Left ventricle myocardium inferior (tissue), 1 donor: ENCODE measurements around the gene RAD50. TPM values are rescaled to one million over a fixed set of nuclear protein-coding genes. Genes with fewer than 3 reads are reported as not detected.

Source experiments
- DNase-seq: peaks from one replicate; pipeline ENCODE4 v3.0.0-alpha.2; 2020
- H3K27ac ChIP-seq: fragments of 200-600 bp; replicated peaks from 2 replicates; pipeline ENCODE4 v1.8.0; 2021
- H3K27me3 ChIP-seq: fragments of 200-600 bp; 2 replicates; pipeline ENCODE4 v1.8.0; 2021; ENCODE audit warnings: low read depth
- H3K36me3 ChIP-seq: fragments of 200-600 bp; 2 replicates; pipeline ENCODE4 v1.8.0; 2021
- H3K4me1 ChIP-seq: fragments of 200-600 bp; 2 replicates; pipeline ENCODE4 v1.8.0; 2021
- H3K4me3 ChIP-seq: fragments of 200-600 bp; 2 replicates; pipeline ENCODE4 v1.8.0; 2021; ENCODE audit warnings: mild to moderate bottlenecking, moderate library complexity
- H3K9me3 ChIP-seq: fragments of 200-600 bp; replicated peaks from 2 replicates; pipeline ENCODE4 v1.8.0; 2021
- CTCF ChIP-seq: fragments of 200-600 bp; IDR thresholded peaks from 2 replicates; pipeline ENCODE4 v1.8.0; 2021; ENCODE audit warnings: antibody characterized with exemption, mild to moderate bottlenecking, borderline replicate concordance
- intact Hi-C: fragments of 100-400 bp; cut with micrococcal nuclease; formaldehyde crosslinking; loops from one replicate; pipeline ENCODE4 v1.11.0; 2022
- total RNA-seq: library from RNA; stranded (reverse); fragmentation: NEBNext Ultra II Directional; extraction: Animal tissue kit (Norgen Biotek cat#: 25700); gene quantifications from one replicate; pipeline ENCODE4 v1.2.1, GENCODE V29; 2021
- donor health status: DM: no; HTN: yes; CAD: no; lungs with severe emphysema.

The RAD50 gene
- total RNA-seq, 1 donor from 2014 or later = 33.4 TPM

GRCh38 chr5:132663771-132664695 lies 107.3 kb downstream of the RAD50 start:
- DNase-seq = no peak
- H3K4me1 ChIP-seq = no peaks in the 10 kb centered on the region
- no peak overlapping the region for H3K4me3 ChIP-seq
- TF ChIP-seq CTCF = no peak
- peaks cover 29% of the 10 kb centered on the region for H3K27me3 ChIP-seq
- H3K9me3 ChIP-seq = no peaks in the 10 kb centered on the region
- intact Hi-C loops = no loop called here
- H3K27ac ChIP-seq = no peak overlapping the region
- no peaks in the 10 kb centered on the region for H3K36me3 ChIP-seq

- no peak overlapping the region for H3K27ac ChIP-seq
- TF ChIP-seq CTCF = no peak
- H3K27me3 ChIP-seq = peaks cover 29% of the 10 kb centered on the region
- intact Hi-C loops = no loop called here
- no peaks in the 10 kb centered on the region for H3K36me3 ChIP-seq
- H3K4me3 ChIP-seq = no peak overlapping the region
- no peaks in the 10 kb centered on the region for H3K9me3 ChIP-seq
- H3K4me1 ChIP-seq = no peaks in the 10 kb centered on the region
- no peak for DNase-seq
These were observed 108.0 kb downstream of the RAD50 start for GRCh38 chr5:132664696-132665209.

GRCh38 chr5:132665574-132666080 lies 108.8 kb downstream of the RAD50 start:
- no peak overlapping the region for H3K4me3 ChIP-seq
- peaks cover 29% of the 10 kb centered on the region for H3K27me3 ChIP-seq
- no peak for DNase-seq
- H3K27ac ChIP-seq = no peak overlapping the region
- intact Hi-C loops = no loop called here
- TF ChIP-seq CTCF = no peak
- H3K4me1 ChIP-seq = no peaks in the 10 kb centered on the region
- no peaks in the 10 kb centered on the region for H3K36me3 ChIP-seq
- H3K9me3 ChIP-seq = no peaks in the 10 kb centered on the region

- no peak for TF ChIP-seq CTCF
- no peak for DNase-seq
- peaks cover 34% of the 10 kb centered on the region for H3K27me3 ChIP-seq
- no peaks in the 10 kb centered on the region for H3K36me3 ChIP-seq
- intact Hi-C loops = no loop called here
- H3K27ac ChIP-seq = no peak overlapping the region
- no peaks in the 10 kb centered on the region for H3K4me1 ChIP-seq
- no peak overlapping the region for H3K4me3 ChIP-seq
- no peaks in the 10 kb centered on the region for H3K9me3 ChIP-seq
These were observed 109.7 kb downstream of the RAD50 start for GRCh38 chr5:132666310-132667123.

GRCh38 chr5:132667309-132667708 lies 110.5 kb downstream of the RAD50 start:
- H3K36me3 ChIP-seq = no peaks in the 10 kb centered on the region
- H3K4me3 ChIP-seq = no peak overlapping the region
- H3K27me3 ChIP-seq = peaks cover 34% of the 10 kb centered on the region
- no peaks in the 10 kb centered on the region for H3K9me3 ChIP-seq
- intact Hi-C loops = no loop called here
- no peaks in the 10 kb centered on the region for H3K4me1 ChIP-seq
- no peak for TF ChIP-seq CTCF
- DNase-seq = no peak
- H3K27ac ChIP-seq = no peak overlapping the region
